HFF-Myc (cell line): ENCODE measurements around the gene CLEC16A.

Experiments
- DNase-seq: peaks from one replicate; pipeline ENCODE4 v3.0.0-alpha.2; 2011; ENCODE audit warnings: low read depth; ENCODE audit errors: extremely low read depth
- H3K4me3 ChIP-seq: replicated peaks from 2 replicates; pipeline ENCODE4 v1.5.1; 2011; ENCODE audit warnings: low read depth, mild to moderate bottlenecking, control low read depth, low read length
- TF ChIP-seq, protein P1 (sequence below): IDR thresholded peaks from 2 replicates; pipeline ENCODE4 v1.5.1; 2012; ENCODE audit warnings: mild to moderate bottlenecking, low read depth, low read length, control low read depth; ENCODE audit errors: missing control alignments

The CLEC16A gene

DNA sequence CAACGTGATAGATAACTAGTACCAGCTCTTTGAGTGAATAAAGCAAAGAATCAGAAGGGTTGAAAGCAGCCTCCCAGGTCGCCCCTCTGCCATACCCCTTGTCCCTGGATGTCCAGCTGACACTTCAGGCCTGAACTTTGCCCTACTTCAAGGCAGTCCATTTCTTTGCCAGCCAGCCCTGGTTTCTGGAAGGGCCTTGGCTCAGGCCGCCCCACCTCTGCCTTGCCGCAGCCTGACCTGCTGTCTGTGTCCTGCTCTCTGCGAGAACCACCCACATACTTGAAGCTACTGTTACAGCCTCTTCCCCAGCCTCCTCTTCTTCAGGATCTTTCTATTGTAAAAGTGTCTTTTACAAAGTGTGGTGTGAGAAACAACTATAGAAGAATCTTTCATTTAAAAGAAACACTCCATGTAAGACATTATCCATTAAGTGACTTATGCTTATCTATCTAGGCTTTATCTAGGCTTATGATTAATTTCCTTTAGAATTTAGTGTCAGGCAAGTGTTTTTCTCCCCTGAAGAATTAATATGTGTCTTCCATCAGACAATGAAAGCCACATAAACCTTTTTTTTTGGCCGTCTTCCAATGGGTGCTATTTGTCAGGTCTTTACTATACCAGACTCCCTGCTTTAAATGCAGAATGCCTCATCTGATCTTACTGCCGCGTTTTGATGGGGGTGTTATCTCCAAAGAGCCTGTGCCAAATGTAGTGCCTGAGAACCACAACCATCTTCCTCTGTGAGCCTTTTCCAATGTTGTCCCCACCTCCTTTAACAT lies 177.7 kb downstream of the CLEC16A start:
- no peak for DNase-seq
- TF ChIP-seq, protein P1, sequence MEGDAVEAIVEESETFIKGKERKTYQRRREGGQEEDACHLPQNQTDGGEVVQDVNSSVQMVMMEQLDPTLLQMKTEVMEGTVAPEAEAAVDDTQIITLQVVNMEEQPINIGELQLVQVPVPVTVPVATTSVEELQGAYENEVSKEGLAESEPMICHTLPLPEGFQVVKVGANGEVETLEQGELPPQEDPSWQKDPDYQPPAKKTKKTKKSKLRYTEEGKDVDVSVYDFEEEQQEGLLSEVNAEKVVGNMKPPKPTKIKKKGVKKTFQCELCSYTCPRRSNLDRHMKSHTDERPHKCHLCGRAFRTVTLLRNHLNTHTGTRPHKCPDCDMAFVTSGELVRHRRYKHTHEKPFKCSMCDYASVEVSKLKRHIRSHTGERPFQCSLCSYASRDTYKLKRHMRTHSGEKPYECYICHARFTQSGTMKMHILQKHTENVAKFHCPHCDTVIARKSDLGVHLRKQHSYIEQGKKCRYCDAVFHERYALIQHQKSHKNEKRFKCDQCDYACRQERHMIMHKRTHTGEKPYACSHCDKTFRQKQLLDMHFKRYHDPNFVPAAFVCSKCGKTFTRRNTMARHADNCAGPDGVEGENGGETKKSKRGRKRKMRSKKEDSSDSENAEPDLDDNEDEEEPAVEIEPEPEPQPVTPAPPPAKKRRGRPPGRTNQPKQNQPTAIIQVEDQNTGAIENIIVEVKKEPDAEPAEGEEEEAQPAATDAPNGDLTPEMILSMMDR: no peak
- H3K4me3 ChIP-seq: no peak overlapping the region

DNA sequence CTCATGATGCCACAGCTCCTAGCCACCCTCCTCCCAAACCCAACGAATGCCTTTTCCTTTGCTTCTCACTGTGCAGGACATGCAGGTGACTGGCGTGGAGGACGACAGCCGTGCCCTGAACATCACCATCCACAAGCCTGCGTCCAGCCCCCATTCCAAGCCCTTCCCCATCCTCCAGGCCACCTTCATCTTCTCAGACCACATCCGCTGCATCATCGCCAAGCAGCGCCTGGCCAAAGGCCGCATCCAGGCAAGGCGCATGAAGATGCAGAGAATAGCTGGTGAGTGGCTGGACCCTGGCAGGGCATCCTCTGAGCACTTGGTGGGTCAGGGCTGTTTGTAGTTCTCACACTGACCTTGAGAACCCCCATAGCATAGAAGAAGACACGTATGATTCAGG lies 179.3 kb downstream of the CLEC16A start:
- DNase-seq: no peak
- no peak overlapping the region for H3K4me3 ChIP-seq
- TF ChIP-seq, protein P1: no peak

DNA sequence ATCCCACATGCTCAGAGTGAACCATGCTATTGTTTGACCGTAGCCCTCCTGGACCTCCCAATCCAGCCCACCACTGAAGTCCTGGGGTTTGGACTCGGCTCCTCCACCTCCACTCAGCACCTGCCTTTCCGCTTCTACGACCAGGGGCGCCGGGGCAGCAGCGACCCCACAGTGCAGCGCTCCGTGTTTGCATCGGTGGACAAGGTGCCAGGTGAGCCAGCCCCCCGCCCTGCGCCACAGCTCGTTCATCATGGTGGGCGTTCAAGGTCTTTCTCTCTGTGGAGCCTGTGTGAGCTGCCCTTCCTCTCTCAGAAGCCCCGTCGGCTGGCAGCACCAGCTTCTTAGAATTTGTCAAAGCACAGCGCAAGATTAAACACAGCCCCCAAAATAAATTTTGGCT lies 181.6 kb downstream of the CLEC16A start:
- TF ChIP-seq, protein P1: no peak

DNA sequence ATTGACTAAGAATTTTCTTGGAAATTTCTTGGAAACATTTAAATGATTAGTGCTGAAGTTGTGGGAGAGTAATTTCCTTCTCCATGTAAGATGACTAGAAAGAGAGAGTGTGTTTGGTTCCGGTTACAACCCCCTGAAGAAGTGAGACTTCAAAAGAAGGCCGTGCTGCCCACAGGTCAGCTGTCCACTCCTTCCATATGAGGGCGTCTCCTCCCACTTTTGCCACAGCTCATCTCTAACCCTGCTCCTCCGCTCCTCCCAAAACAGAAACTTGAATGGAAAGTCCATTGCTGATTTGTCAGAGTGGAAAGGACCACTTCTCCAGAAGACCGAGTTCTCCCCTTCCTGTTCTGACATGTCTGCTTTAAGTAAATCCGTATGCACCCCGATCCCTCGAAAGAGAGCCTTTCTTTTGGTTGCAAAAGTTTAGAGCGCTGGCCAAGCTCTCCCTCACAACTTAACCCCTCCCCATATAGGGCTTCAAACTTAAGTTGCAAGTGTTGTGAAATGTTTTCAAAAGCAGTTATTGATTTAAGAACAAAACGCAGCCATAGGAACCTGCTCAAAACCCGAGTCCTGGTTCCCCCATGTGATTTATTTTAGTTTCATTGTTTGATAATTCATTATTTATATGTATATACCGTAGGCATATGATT lies 182.2 kb downstream of the CLEC16A start:
- TF ChIP-seq, protein P1: no peak
- no peak for DNase-seq
- H3K4me3 ChIP-seq: no peak overlapping the region

More for the DNA sequence above, 181.6 kb downstream of the CLEC16A start:
- no peak for DNase-seq
- no peak overlapping the region for H3K4me3 ChIP-seq

DNA sequence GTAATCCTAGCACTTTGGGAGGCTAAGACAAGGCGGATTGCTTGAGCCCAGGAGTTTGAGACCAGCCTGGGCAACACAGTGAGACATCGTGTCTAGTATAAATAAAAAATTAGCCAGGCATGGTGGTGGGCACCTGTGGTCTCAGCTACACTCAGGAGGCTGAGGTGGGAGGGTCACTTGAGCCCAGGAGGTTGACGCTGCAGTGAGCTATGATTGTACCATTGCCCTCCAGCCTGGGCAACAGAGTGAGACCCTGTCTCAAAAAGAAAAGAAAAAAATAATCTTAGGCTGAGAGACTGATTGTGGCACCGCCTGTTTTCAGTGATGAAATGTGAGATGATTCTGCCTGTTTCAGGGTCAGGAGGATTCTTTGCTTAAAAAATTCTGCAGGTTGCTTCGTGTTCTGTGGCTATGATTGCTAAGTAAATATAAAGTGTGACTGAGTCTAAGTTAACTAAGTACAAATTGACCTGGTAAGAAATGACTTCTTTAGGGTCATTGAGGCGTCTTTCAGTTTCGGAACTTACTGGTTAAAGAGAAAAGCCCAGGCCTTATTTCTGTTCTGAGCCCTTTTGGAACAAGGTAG lies 183.3 kb downstream of the CLEC16A start:
- TF ChIP-seq, protein P1: no peak
- H3K4me3 ChIP-seq: no peak overlapping the region
- no peak for DNase-seq

DNA sequence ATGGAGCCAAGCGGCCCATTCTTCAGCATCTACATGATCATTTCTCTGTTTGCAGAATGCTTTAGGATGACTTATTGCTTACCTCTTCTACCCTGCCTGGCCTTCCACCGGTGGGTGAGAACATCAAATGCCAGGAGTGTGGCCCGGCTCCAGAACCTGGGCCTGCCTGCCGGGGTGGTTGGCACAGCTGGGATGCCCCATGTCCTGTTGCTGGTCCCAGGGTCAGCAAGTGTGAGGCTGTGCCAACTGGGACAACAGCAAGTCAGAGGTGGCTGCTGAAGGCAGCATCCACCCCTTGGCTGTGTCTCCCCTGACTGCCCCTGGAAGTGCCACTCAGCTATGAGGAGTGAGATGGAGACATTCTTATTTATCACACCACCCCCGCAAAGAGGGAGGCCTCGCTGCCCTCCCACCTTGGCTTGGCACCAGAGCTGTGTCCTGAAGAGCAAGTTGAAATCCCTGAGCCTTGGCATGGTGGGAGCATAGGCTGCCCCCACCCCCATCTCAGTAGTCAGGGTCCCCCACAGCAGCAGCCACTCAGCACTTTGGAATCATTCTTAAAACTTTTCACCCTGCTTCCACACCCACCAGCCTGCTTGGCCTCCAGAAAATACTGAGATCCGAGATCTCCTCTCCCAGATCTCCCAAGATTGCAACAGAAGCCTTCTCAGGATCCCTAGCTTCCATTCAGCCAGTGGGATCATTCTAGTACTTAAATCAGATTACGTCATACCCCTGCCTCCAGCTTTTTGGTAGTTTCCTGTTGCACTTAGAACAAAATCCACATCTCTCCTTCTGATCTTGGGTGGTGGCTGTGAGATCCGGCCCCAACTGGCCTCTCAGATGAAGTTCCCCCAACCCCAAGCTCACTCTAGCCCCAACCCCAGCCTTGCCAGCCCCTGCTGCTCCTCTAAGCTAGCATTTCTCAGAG lies 184.1 kb downstream of the CLEC16A start:
- no peak overlapping the region for H3K4me3 ChIP-seq
- no peak for DNase-seq
- TF ChIP-seq, protein P1: no peak
